ENCODE data around the gene SRP54. TPM values are rescaled to one million over a fixed set of nuclear protein-coding genes. Genes with fewer than 3 reads are reported as not detected.

Gene SRP54
- polyA plus RNA-seq, 3 donors: 24.9 to 33.6 (median 25.4) TPM

DNA sequence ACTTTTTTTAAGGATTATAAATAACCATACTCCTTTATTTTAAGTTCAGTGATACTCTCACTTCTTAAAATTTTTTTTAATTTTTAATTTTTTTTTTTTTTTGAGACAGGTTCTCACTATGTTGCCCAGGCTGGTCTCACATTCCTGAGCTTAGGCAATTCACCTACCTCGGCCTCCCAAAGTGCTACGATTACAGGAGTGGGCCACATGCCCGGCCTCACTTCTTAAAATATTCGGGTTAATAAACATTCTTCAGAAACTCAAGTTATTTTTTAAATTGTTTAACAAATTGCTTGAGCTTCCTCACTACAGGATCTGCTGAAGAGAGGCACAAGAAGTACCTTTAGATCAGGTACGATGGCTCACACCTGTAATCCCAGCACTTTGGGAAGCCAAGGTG is 4.3 kb upstream of the SRP54 start:
- no peak overlapping the region for H3K4me3 ChIP-seq (replicated peaks in 1 of 3; ENCODE audit: low read depth in 2 of 3, low read length in 3 of 3)
- H3K9ac ChIP-seq (ENCODE audit: insufficient read depth, low read length, poor library complexity, severe bottlenecking): no peak overlapping the region
- no peaks in the 10 kb centered on the region for H3K27me3 ChIP-seq (ENCODE audit: control insufficient read depth in 2 of 2, insufficient read depth in 2 of 2, low read length in 2 of 2)
- H3K36me3 Mint-ChIP-seq: peaks cover 5 to 19% of the 10 kb centered on the region in 2 donors
- no peak overlapping the region for H3K27ac Mint-ChIP-seq
- H3K4me1 Mint-ChIP-seq: peaks cover 2% of the 10 kb centered on the region
- H3K4me3 Mint-ChIP-seq: no peak overlapping the region
- H3K27me3 Mint-ChIP-seq (ENCODE audit: low read depth in 3 of 3): peaks cover 0 to 2% (median 0%) of the 10 kb centered on the region in 3 donors
- H3K4me2 ChIP-seq (replicated peaks; ENCODE audit: extremely low read depth, low read length, poor library complexity, severe bottlenecking): no peak overlapping the region
- intact Hi-C loops (cut with micrococcal nuclease): no loop called here
- H3K79me2 ChIP-seq (ENCODE audit: insufficient read depth, low read length): peaks cover 55% of the 10 kb centered on the region
- no peak for DNase-seq
- H3K4me1 ChIP-seq (ENCODE audit: control insufficient read depth in 1 of 2, insufficient read depth in 2 of 2, low read length in 2 of 2): peaks cover 15 to 17% of the 10 kb centered on the region in 2 donors
- H4K20me1 ChIP-seq (ENCODE audit: insufficient read depth, low read length): no peaks in the 10 kb centered on the region
- H3K36me3 ChIP-seq (replicated peaks in 1 of 2; ENCODE audit: control insufficient read depth in 1 of 2, insufficient read depth in 2 of 2, low read length in 2 of 2): no peaks in the 10 kb centered on the region
- no peak overlapping the region for H3K27ac ChIP-seq (ENCODE audit: low read depth in 1 of 2, low read length in 2 of 2)
- peaks cover 0 to 1% (median 0%) of the 10 kb centered on the region in 7 donors for H3K9me3 Mint-ChIP-seq
- TF ChIP-seq, protein P1, sequence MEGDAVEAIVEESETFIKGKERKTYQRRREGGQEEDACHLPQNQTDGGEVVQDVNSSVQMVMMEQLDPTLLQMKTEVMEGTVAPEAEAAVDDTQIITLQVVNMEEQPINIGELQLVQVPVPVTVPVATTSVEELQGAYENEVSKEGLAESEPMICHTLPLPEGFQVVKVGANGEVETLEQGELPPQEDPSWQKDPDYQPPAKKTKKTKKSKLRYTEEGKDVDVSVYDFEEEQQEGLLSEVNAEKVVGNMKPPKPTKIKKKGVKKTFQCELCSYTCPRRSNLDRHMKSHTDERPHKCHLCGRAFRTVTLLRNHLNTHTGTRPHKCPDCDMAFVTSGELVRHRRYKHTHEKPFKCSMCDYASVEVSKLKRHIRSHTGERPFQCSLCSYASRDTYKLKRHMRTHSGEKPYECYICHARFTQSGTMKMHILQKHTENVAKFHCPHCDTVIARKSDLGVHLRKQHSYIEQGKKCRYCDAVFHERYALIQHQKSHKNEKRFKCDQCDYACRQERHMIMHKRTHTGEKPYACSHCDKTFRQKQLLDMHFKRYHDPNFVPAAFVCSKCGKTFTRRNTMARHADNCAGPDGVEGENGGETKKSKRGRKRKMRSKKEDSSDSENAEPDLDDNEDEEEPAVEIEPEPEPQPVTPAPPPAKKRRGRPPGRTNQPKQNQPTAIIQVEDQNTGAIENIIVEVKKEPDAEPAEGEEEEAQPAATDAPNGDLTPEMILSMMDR (IDR thresholded peaks at IDR 0.05): no peak
- H2AFZ ChIP-seq (ENCODE audit: insufficient read depth, low read depth, low read length, poor library complexity, severe bottlenecking): no peak overlapping the region
- H3K9me3 ChIP-seq (replicated peaks in 1 of 2; ENCODE audit: control insufficient read depth in 1 of 2, insufficient read depth in 1 of 2, low read length in 2 of 2): no peaks in the 10 kb centered on the region
- WGBS (ENCODE audit: insufficient coverage): 100% methylated on average over 1 of the region's 5 CpGs

DNA sequence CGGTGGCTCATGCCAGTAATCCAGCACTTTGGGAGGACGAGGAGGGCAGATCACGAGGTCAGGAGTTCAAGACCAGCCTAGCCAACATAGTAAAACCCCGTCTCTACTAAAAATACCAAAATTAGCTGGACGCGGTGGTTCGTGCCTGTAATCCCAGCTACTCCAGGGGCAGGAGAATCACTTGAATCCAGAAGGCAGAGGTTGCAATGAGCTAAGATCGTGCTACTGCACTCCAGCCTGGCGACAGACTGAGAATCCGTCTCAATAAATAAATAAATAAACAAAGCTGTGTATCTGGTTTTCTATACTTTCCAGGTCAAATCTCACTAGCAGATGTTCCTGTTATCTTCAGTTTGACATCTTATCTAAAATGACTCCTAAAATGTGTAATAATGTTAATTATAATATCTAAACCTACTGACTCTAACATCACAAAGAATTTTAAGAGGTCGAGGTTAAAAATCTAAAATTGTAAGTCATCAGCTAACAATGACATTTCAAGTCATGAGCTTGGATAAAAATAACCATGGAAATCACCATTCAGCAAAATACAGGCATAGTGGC is 2.4 kb upstream of the SRP54 start:
- H3K4me1 Mint-ChIP-seq: no peaks in the 10 kb centered on the region
- no peak overlapping the region for H3K27ac Mint-ChIP-seq
- no peaks in the 10 kb centered on the region for H3K36me3 ChIP-seq (replicated peaks in 1 of 2; ENCODE audit: control insufficient read depth in 1 of 2, insufficient read depth in 2 of 2, low read length in 2 of 2)
- no peak overlapping the region for H3K27ac ChIP-seq (ENCODE audit: low read depth in 1 of 2, low read length in 2 of 2)
- TF ChIP-seq, protein P1 (IDR thresholded peaks at IDR 0.05): no peak
- H3K9me3 ChIP-seq (replicated peaks in 1 of 2; ENCODE audit: control insufficient read depth in 1 of 2, insufficient read depth in 1 of 2, low read length in 2 of 2): no peaks in the 10 kb centered on the region
- H3K4me3 Mint-ChIP-seq: no peak overlapping the region
- H3K27me3 Mint-ChIP-seq (ENCODE audit: low read depth in 3 of 3): peaks cover 0 to 2% (median 0%) of the 10 kb centered on the region in 3 donors
- H3K27me3 ChIP-seq (ENCODE audit: control insufficient read depth in 2 of 2, insufficient read depth in 2 of 2, low read length in 2 of 2): no peaks in the 10 kb centered on the region
- H3K9ac ChIP-seq (ENCODE audit: insufficient read depth, low read length, poor library complexity, severe bottlenecking): no peak overlapping the region
- DNase-seq: no peak
- H2AFZ ChIP-seq (ENCODE audit: insufficient read depth, low read depth, low read length, poor library complexity, severe bottlenecking): peak overlapping the region; percentile 96
- no peaks in the 10 kb centered on the region for H3K9me3 Mint-ChIP-seq
- peaks cover 29 to 37% of the 10 kb centered on the region in 2 donors for H3K4me1 ChIP-seq (ENCODE audit: control insufficient read depth in 1 of 2, insufficient read depth in 2 of 2, low read length in 2 of 2)
- H4K20me1 ChIP-seq (ENCODE audit: insufficient read depth, low read length): peaks cover 6% of the 10 kb centered on the region
- peak overlapping the region; percentile 87 for H3K4me2 ChIP-seq (replicated peaks; ENCODE audit: extremely low read depth, low read length, poor library complexity, severe bottlenecking)
- 100% methylated on average over 6 of the region's 11 CpGs for WGBS (ENCODE audit: insufficient coverage)
- H3K79me2 ChIP-seq (ENCODE audit: insufficient read depth, low read length): peaks cover 71% of the 10 kb centered on the region
- no peak overlapping the region for H3K4me3 ChIP-seq (replicated peaks in 1 of 3; ENCODE audit: low read depth in 2 of 3, low read length in 3 of 3)
- intact Hi-C loops (cut with micrococcal nuclease): loop anchor here (5.0 to 10.0 kb wide), 6 partner anchors 64 to 434 kb away; partner anchors contain the start of genes FAM177A1 (in 1 of the 2), PPP2R3C (in 1 of the 2) and PRORP (in 1 of the 2)
- peaks cover 10 to 25% of the 10 kb centered on the region in 2 donors for H3K36me3 Mint-ChIP-seq
